ENCODE measurements around the gene TACC2.
"Not testable (repeated sequence)": the region's sequence is repeated elsewhere in the genome, so short reads cannot be mapped to it uniquely, and the experiment has no call there.

The TACC2 gene

DNA sequence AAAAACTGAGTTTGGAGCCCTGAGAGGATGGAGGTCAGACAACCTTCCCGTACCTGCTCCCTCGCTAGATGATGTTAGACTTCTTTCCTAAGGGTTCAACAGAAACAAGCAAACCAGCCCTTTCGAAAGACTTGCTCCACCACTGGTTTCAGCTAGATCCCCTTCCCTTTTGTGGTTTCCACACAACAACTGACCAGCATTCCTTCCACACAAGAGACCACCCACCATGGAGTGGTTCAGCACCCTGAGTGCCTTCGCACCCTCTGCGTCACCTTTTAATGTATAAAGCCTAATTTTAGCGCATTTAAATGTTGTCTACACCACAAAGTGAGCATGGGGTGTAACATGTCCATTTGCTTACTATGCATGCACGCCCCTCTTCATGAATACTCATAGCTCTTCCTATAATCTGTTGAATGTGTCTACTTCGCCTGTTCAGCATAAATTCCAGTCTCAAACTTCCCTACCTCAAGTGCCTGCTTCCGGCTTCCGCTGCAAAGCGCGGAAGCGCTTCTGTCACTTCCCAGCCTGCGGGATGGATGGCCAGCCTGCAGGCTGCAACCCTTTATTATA is 69.0 kb downstream of the TACC2 start:
- DNase-seq (ENCODE audit: low read depth): no peak

GRCh38 chr10:122060250-122060649 is 71.3 kb downstream of the TACC2 start:
- no peak for DNase-seq (ENCODE audit: low read depth)

DNA sequence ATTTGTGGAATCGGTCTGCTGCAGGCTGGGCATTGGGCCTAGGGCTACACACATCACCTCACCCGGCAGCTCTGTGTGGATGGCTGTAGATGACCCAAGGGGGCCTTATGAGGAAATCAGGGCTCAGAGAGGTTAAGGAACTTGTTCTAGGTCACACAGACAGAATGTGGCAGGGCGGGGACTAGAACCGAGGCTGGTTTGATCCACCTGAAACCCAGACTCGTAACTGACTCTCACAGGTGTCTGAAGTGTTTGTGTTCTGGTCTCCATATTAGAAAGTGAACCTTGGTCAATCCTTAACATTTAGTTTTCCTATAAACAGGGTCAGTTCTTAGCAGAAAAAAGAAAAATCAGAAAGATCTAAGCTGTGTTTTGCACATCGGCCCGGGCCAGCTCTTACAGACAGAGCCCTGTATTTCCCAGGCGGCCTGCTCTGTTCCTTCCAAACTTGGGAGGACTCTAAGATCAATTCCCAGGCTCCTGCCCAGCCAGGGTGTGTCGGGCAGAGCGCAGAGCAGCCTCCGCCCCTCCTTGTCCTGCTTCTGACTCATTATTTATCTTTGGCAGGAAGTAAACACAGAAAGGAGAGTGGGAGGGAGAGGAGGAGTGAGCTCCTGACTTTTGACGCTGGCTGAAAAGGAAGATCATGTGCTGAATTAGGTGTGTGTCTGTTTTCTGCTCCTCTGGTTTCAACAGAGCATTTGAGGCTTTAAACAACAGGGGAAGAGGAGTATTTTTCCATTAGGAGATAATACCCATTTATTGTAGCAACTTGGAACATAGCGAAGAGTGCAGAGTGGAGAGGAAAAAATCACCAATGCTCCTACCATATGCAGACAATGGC is 74.1 kb downstream of the TACC2 start:
- no peak for DNase-seq (ENCODE audit: low read depth)

GRCh38 chr10:122066337-122066939 is 77.5 kb downstream of the TACC2 start:
- DNase-seq (ENCODE audit: low read depth): not testable (repeated sequence)

DNA sequence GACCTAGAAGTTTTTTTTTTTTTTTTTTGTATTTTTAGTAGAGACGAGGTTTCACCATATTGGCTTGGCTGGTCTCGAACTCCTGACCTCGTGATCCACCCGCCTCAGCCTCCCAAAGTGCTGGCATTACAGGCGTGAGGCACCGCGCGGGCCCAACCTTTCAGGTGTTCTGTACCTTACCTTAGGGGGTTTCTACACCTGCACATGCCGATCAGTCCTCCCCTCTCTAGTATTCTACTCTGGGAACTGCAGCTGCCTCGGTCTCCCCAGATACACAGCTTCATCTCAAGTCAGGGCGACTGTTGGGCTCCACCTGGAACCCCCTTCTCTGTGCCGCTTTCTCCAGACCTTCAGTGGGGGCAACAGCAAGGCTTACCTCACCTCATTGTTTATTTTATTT is 79.9 kb downstream of the TACC2 start:
- no peak for DNase-seq (ENCODE audit: low read depth)

DNA sequence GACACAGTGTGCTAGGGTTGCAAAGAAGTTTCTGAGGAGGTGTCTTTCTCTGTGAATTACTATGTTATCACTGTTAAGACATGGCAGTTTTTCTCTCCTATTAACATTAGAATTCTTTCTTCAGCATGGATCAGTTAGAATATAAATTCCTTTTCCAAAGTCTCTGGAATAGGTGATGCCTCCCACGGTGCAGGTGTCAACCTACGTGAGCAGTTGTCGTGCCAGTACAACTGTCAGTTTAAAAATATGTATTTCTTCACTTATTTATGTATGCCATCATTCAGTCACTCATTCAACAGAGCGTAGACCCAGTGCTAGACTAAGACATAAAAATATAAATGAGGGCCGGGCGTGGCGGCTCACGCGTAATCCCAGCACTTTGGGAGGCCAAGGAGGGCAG is 83.5 kb downstream of the TACC2 start:
- no peak for DNase-seq (ENCODE audit: low read depth)

DNA sequence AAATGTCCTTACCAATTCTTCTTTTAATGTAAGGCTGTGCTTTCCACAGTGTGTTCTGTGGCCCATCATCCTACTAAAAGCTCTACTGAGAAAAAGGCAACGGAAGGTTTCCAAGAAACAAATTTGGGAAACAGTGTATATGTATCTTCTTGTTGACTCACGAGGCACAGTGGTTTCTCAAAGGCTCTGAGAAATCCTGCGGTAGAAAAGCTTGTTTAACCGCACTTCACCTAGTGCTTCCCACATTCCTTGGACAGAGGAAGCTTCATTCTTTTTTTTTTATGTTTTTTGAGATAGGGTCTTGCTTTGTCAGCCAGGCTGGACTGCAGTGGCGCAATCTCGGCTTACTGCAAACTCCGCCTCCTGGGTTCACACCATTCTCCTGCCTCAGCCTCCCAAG is 84.5 kb downstream of the TACC2 start:
- DNase-seq (ENCODE audit: low read depth): no peak

DNA sequence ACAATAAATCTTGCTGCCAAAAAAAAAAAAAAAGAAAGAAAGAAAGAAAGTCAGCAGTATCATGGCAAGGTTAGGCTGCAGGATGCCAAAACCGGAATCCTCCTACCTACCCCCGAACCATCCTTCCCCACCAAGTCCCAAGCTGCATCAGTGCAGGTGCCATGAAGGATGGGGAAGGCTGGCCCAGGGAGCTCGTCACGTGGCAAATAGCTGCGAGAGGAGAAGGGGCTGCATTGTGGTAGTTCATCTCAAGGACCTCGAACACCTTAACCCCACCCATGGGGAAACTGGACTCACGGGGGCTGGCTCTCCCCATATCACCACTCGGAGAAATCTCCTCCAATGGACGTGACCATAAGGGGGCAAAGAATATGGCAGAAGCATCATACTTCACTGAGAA is 86.2 kb downstream of the TACC2 start:
- no peak for DNase-seq (ENCODE audit: low read depth)

DNA sequence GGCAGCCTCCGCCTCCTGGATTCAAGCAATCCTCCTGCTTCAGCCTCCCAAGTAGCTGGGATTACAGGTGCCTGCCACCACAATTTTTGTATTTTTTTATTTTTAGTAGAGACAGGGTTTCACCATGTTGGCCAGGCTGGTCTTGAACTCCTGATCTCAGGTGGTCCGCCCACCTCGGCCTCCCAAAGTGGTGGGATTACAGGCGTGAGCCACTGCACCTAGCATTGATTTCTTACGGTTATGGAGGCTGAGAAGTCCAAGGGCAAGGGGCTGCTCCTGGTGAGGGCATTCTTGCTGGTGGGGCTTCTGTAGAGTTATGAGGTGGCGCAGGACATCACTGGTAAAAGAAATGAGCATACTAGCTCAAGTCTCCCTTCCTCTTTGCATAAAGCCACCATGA is 86.9 kb downstream of the TACC2 start:
- not testable (repeated sequence) for DNase-seq (ENCODE audit: low read depth)

GRCh38 chr10:122077311-122077875 is 88.4 kb downstream of the TACC2 start:
- no peak for DNase-seq (ENCODE audit: low read depth)

GRCh38 chr10:122078326-122078725 is 89.4 kb downstream of the TACC2 start:
- no peak for DNase-seq (ENCODE audit: low read depth)

DNA sequence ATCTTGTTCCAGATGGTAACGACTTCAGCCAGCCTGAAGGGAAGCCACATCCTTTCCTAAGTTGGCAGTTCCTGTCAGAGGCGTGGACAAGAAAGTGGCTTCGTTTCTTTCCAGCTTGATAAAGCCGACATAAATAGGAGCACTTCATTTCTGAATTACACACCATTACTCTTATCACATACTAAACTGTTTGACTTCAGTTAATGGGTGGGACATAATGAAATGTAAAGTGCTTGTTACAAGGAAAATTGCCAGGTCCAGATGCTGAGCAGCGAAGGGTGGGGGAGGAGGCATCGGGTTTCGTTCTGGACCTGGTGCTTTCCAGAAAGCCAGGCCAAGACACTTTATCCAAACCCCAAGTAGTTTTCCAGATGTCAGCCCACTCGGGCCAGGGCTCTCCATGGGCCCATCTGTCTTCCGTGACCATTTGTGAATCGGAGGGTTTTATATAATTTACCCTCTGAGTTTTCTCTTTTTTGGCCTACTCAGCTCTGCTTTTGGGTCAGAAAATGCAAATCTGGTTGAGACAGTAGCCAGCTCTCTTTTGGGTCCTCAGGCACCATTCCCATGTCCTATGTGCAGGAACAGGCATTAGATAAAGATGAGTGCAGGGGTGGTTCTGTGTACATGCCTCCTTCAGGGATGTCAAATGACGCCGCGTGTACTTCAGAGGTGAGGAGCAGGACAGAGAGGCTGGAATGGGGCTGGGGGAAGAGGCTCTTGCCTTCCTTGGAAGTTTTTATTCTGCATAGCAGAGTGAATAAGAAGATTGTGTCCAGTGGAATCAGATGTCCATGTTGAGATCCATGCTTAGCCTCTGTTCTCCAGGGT is 90.2 kb downstream of the TACC2 start:
- no peak for DNase-seq (ENCODE audit: low read depth)

DNA sequence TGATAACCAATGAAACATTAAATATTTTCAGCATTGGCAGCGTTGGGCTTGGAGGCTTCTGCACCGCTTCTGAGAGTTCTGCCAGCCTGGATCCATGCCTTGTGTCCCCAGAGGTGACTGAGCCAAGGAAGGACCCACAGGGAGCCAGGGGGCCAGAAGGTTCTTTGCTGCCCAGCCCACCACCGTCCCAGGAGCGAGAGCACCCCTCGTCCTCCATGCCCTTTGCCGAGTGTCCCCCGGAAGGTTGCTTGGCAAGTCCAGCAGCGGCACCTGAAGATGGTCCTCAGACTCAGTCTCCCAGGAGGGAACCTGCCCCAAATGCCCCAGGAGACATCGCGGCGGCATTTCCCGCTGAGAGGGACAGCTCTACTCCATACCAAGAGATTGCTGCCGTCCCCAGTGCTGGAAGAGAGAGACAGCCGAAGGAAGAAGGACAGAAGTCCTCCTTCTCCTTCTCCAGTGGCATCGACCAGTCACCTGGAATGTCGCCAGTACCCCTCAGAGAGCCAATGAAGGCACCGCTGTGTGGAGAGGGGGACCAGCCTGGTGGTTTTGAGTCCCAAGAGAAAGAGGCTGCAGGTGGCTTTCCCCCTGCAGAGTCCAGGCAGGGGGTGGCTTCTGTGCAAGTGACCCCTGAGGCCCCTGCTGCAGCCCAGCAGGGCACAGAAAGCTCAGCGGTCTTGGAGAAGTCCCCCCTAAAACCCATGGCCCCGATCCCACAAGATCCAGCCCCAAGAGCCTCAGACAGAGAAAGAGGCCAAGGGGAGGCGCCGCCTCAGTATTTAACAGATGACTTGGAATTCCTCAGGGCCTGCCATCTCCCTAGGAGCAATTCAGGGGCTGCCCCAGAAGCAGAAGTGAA is 93.9 kb downstream of the TACC2 start:
- no peak for DNase-seq (ENCODE audit: low read depth)

DNA sequence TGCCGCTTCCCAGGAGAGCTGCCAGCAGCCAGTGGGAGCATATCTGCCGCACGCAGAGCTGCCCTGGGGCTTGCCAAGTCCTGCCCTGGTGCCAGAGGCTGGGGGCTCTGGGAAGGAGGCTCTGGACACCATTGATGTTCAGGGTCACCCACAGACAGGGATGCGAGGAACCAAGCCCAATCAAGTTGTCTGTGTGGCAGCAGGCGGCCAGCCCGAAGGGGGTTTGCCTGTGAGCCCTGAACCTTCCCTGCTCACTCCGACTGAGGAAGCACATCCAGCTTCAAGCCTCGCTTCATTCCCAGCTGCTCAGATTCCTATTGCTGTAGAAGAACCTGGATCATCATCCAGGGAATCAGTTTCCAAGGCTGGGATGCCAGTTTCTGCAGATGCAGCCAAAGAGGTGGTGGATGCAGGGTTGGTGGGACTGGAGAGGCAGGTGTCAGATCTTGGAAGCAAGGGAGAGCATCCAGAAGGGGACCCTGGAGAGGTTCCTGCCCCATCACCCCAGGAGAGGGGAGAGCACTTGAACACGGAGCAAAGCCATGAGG is 94.6 kb downstream of the TACC2 start:
- DNase-seq (ENCODE audit: low read depth): no peak

DNA sequence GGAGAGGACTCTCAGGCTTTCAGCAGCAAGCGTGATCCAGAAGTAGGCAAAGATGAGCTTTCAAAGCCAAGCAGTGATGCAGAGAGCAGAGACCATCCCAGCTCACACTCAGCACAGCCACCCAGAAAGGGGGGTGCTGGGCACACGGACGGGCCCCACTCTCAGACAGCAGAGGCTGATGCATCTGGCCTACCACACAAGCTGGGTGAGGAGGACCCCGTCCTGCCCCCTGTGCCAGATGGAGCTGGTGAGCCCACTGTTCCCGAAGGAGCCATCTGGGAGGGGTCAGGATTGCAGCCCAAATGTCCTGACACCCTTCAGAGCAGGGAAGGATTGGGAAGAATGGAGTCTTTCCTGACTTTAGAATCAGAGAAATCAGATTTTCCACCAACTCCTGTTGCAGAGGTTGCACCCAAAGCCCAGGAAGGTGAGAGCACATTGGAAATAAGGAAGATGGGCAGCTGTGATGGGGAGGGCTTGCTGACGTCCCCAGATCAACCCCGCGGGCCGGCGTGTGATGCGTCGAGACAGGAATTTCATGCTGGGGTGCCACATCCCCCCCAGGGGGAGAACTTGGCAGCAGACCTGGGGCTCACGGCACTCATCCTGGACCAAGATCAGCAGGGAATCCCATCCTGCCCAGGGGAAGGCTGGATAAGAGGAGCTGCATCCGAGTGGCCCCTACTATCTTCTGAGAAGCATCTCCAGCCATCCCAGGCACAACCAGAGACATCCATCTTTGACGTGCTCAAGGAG is 95.5 kb downstream of the TACC2 start:
- no peak for DNase-seq (ENCODE audit: low read depth)

DNA sequence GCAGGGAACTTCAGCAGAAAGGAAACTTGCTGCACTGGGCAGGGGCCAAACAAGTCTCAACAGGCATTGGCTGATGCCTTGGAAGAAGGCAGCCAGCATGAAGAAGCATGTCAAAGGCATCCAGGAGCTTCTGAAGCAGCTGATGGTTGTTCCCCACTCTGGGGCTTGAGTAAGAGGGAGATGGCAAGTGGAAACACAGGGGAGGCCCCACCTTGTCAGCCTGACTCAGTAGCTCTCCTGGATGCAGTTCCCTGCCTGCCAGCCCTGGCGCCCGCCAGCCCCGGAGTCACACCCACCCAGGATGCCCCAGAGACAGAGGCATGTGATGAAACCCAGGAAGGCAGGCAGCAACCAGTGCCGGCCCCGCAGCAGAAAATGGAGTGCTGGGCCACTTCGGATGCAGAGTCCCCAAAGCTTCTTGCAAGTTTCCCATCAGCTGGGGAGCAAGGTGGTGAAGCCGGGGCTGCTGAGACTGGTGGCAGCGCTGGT is 96.5 kb downstream of the TACC2 start:
- DNase-seq (ENCODE audit: low read depth): no peak

DNA sequence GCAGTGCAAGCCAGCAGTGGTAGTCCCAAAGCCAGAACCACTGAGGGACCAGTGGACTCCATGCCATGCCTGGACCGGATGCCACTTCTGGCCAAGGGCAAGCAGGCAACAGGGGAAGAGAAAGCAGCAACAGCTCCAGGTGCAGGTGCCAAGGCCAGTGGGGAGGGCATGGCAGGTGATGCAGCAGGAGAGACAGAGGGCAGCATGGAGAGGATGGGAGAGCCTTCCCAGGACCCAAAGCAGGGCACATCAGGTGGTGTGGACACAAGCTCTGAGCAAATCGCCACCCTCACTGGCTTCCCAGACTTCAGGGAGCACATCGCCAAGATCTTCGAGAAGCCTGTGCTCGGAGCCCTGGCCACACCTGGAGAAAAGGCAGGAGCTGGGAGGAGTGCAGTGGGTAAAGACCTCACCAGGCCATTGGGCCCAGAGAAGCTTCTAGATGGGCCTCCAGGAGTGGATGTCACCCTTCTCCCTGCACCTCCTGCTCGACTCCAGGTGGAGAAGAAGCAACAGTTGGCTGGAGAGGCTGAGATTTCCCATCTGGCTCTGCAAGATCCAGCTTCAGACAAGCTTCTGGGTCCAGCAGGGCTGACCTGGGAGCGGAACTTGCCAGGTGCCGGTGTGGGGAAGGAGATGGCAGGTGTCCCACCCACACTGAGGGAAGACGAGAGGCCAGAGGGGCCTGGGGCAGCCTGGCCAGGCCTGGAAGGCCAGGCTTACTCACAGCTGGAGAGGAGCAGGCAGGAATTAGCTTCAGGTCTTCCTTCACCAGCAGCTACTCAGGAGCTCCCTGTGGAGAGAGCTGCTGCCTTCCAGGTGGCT is 97.7 kb downstream of the TACC2 start:
- DNase-seq (ENCODE audit: low read depth): no peak

DNA sequence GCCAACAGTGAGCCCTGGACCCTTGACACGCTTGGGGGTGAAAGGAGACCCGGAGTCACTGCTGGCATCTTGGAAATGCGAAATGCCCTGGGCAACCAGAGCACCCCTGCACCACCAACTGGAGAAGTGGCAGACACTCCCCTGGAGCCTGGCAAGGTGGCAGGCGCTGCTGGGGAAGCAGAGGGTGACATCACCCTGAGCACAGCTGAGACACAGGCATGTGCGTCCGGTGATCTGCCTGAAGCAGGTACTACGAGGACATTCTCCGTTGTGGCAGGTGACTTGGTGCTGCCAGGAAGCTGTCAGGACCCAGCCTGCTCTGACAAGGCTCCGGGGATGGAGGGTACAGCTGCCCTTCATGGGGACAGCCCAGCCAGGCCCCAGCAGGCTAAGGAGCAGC is 98.5 kb downstream of the TACC2 start:
- no peak for DNase-seq (ENCODE audit: low read depth)

Measured in CMK (cell line).